ENCODE data around the gene REEP5. TPM values are rescaled to one million over a fixed set of nuclear protein-coding genes. Genes with fewer than 3 reads are reported as not detected.

The REEP5 gene
- total RNA-seq, 1 donor from 2014 or later = 89.1 TPM

- no peaks in the 10 kb centered on the region for H3K27me3 ChIP-seq
- no peak for TF ChIP-seq POLR2A (IDR thresholded peaks at IDR 0.05)
- TF ChIP-seq POLR2AphosphoS5 (IDR thresholded peaks at IDR 0.05; ENCODE audit: insufficient read depth in 1 of 2, low read depth in 1 of 2) = no peak
- TF ChIP-seq, protein P1, sequence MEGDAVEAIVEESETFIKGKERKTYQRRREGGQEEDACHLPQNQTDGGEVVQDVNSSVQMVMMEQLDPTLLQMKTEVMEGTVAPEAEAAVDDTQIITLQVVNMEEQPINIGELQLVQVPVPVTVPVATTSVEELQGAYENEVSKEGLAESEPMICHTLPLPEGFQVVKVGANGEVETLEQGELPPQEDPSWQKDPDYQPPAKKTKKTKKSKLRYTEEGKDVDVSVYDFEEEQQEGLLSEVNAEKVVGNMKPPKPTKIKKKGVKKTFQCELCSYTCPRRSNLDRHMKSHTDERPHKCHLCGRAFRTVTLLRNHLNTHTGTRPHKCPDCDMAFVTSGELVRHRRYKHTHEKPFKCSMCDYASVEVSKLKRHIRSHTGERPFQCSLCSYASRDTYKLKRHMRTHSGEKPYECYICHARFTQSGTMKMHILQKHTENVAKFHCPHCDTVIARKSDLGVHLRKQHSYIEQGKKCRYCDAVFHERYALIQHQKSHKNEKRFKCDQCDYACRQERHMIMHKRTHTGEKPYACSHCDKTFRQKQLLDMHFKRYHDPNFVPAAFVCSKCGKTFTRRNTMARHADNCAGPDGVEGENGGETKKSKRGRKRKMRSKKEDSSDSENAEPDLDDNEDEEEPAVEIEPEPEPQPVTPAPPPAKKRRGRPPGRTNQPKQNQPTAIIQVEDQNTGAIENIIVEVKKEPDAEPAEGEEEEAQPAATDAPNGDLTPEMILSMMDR (IDR thresholded peaks at IDR 0.05) = no peak
- H3K36me3 ChIP-seq = no peaks in the 10 kb centered on the region
- no peaks in the 10 kb centered on the region for H3K9me3 ChIP-seq
- no peak overlapping the region for H3K4me3 ChIP-seq
- no peaks in the 10 kb centered on the region for H3K4me1 ChIP-seq
- intact Hi-C loops (cut with DNase I) = no loop called here
- no peak overlapping the region for H3K27ac ChIP-seq
- no peak for DNase-seq (ENCODE audit: extremely low spot score in 2 of 2)
These were observed 11.1 kb upstream of the REEP5 start for GRCh38 chr5:112933105-112933504.

GRCh38 chr5:112931473-112931872 lies 9.4 kb upstream of the REEP5 start:
- H3K27ac ChIP-seq = no peak overlapping the region
- no peak overlapping the region for H3K4me3 ChIP-seq
- intact Hi-C loops (cut with DNase I) = no loop called here
- no peaks in the 10 kb centered on the region for H3K9me3 ChIP-seq
- H3K27me3 ChIP-seq = no peaks in the 10 kb centered on the region
- H3K4me1 ChIP-seq = no peaks in the 10 kb centered on the region
- DNase-seq (ENCODE audit: extremely low spot score in 2 of 2) = no peak
- H3K36me3 ChIP-seq = no peaks in the 10 kb centered on the region
- TF ChIP-seq POLR2AphosphoS5 (IDR thresholded peaks at IDR 0.05; ENCODE audit: insufficient read depth in 1 of 2, low read depth in 1 of 2) (no peak), POLR2A (IDR thresholded peaks at IDR 0.05) (no peak)
- TF ChIP-seq, protein P1 (IDR thresholded peaks at IDR 0.05) = no peak

DNA sequence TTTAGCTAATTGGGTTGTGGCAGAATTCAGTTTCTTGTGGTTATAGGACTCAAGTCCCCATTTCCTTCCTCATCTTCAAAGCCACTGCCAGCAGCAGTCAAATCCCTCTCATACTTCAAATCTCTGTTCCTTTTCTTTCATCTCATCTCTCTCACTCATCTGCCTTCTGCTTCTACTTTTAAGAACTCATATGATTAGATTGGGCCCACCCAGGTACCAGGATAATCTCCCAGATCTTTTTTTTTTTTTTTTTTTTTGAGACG lies 8.0 kb upstream of the REEP5 start:
- Histone ChIP-seq H3K4me1 (no peaks in the 10 kb centered on the region), H3K9me3 (no peaks in the 10 kb centered on the region), H3K4me3 (no peak overlapping the region), H3K27me3 (no peaks in the 10 kb centered on the region), H3K27ac (no peak overlapping the region), H3K36me3 (no peaks in the 10 kb centered on the region)
- TF ChIP-seq POLR2A (IDR thresholded peaks at IDR 0.05) (no peak), POLR2AphosphoS5 (IDR thresholded peaks at IDR 0.05; ENCODE audit: insufficient read depth in 1 of 2, low read depth in 1 of 2) (no peak)
- TF ChIP-seq, protein P1 (IDR thresholded peaks at IDR 0.05) = no peak
- no peak for DNase-seq (ENCODE audit: extremely low spot score in 2 of 2)
- intact Hi-C loops (cut with DNase I) = no loop called here

DNA sequence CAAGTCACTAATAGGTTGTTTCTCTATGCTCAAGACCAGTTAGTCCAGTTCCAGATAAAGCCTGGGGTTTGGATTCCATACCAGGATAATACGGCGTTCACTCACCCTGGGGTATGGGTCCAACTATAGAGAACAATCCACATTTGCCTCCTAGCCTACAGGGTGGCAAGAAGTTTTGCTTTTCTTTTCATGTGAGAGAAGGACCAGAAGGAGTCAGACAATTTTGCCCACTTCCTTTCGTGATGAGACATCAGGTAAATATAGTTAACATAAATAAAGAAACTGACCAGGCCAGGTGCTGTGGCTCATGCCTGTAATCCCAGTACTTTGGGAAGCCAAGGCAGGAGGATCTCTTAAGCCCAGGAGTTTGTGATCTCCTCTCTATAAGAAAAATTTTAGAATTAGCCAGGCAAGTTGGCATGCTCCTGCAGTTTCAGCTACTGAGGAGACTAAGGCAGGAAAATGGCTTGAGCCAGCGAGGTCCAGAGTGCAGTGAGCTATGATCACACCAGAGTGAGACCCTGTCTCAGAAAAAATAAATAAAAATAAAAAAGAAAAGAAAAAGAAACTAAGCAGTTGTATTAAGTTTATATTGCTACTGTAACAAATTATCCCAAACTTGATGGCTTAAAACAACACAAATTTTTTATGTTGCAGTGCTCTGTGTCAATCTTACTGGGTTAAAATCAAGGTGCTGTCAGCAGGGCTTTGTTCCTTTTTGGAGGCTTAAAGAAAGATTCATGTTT lies 7.5 kb upstream of the REEP5 start:
- H3K36me3 ChIP-seq = no peaks in the 10 kb centered on the region
- no peak overlapping the region for H3K4me3 ChIP-seq
- no peak for DNase-seq (ENCODE audit: extremely low spot score in 2 of 2)
- no peak overlapping the region for H3K27ac ChIP-seq
- intact Hi-C loops (cut with DNase I) = no loop called here
- TF ChIP-seq, protein P1 (IDR thresholded peaks at IDR 0.05) = no peak
- no peak for TF ChIP-seq POLR2A (IDR thresholded peaks at IDR 0.05)
- TF ChIP-seq POLR2AphosphoS5 (IDR thresholded peaks at IDR 0.05; ENCODE audit: insufficient read depth in 1 of 2, low read depth in 1 of 2) = no peak
- H3K4me1 ChIP-seq = no peaks in the 10 kb centered on the region
- H3K27me3 ChIP-seq = no peaks in the 10 kb centered on the region
- H3K9me3 ChIP-seq = no peaks in the 10 kb centered on the region

GRCh38 chr5:112923988-112924387 lies 2.0 kb upstream of the REEP5 start:
- no peak for DNase-seq (ENCODE audit: extremely low spot score in 2 of 2)
- no peaks in the 10 kb centered on the region for H3K9me3 ChIP-seq
- peaks cover 31% of the 10 kb centered on the region for H3K4me1 ChIP-seq
- no peaks in the 10 kb centered on the region for H3K36me3 ChIP-seq
- H3K27me3 ChIP-seq = no peaks in the 10 kb centered on the region
- intact Hi-C loops (cut with DNase I) = no loop called here
- no peak overlapping the region for H3K4me3 ChIP-seq
- H3K27ac ChIP-seq = no peak overlapping the region
- TF ChIP-seq, protein P1 (IDR thresholded peaks at IDR 0.05) = no peak
- TF ChIP-seq POLR2AphosphoS5 (IDR thresholded peaks at IDR 0.05; ENCODE audit: insufficient read depth in 1 of 2, low read depth in 1 of 2) (no peak), POLR2A (IDR thresholded peaks at IDR 0.05) (no peak)

Measured in vagina (tissue), 2 donors.